Posterior vena cava (tissue), 2 donors: ENCODE results near the gene SOBP. TPM values are rescaled to one million over a fixed set of nuclear protein-coding genes. Genes with fewer than 3 reads are reported as not detected.
A peak's percentile ranks its signal among the peaks of the same experiment; 100 is the strongest.
"Not testable (repeated sequence)": the region's sequence is repeated elsewhere in the genome, so short reads cannot be mapped to it uniquely, and the experiment has no call there.

ENCODE experiments used
- DNase-seq: peaks from one replicate; pipeline ENCODE4 v3.0.0-alpha.2; 2020; ENCODE audit warnings: low spot score
- intact Hi-C, 2 donors: fragments of 100-400 bp; cut with DNase I; formaldehyde crosslinking; loops; one replicate each; pipeline versions ENCODE4 v1.14.1 to v1.14.2; 2022 to 2023
- total RNA-seq, 2 donors: library from RNA; stranded (reverse); fragmentation: NEBNext Ultra II Directional; extraction: Animal tissue kit (Norgen Biotek cat#: 25700); gene quantifications; one replicate each; pipeline ENCODE4 v1.2.1, GENCODE V29; 2021
- donor health status: DM: yes; HTN: yes; CAD: no.
- donor health status: DM: yes; HTN: yes; CAD: no.

Gene SOBP
- total RNA-seq, 2 donors from 2014 or later, result 18.7 to 20.0 TPM

DNA sequence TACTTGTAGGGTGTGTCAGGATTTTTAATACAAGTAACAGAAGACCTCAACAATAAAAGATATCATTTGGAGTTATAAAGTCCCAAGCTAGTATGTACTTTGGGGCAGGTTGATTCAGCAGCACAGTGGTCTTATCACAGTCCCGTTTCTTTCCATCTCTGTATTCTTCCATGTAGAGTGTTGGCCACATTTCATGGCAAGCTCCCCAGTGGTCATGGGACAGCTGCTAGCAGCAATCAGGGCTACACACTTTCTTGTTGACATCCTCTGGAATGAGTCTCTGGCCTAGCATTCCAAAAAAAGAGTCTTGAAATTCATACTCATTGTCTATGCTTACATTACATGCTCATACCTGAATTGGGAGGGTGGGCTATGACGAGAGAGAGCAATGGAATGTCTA lies 53.2 kb downstream of the SOBP start:
- DNase-seq, result no peak
- intact Hi-C loops, result no loop called here

DNA sequence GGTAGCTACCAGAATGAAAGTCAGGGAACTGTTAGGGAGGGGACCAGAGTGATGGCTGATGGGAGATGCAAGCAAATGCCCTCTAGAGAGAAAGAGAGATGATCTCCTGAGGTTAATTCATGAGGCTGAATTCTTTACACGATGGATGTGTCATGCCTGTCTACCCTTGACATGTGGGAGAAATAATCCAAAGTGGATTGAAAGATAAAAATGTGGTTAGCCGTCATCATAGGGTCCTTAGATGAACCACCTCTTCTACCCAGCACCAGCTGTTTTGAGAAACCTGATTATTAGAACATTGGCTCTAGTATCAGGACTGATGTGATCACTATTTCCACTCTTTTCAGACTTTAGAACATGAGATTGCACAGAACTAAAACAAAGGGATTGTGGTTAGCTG lies 53.6 kb downstream of the SOBP start:
- intact Hi-C loops, result no loop called here
- no peak for DNase-seq

DNA sequence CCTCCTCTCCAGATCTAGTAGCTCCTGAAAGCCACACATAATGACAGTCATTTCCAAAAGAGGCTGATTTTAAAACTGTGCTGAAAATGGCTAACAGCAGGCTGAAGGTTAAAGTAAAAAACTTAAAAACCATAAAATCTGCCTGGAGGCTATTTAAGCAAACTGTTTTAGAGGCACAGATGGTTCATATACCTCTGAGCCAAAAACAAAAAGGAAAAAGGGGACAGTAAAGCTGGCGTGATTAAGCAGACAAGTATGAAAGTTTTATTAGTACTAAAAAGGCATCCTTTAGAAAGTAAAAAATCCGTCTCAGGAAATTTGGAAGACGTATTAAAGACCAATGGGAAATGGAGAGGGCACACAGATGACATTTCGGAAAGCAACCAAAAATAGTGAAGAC lies 55.8 kb downstream of the SOBP start:
- DNase-seq, result no peak
- intact Hi-C loops, result no loop called here

DNA sequence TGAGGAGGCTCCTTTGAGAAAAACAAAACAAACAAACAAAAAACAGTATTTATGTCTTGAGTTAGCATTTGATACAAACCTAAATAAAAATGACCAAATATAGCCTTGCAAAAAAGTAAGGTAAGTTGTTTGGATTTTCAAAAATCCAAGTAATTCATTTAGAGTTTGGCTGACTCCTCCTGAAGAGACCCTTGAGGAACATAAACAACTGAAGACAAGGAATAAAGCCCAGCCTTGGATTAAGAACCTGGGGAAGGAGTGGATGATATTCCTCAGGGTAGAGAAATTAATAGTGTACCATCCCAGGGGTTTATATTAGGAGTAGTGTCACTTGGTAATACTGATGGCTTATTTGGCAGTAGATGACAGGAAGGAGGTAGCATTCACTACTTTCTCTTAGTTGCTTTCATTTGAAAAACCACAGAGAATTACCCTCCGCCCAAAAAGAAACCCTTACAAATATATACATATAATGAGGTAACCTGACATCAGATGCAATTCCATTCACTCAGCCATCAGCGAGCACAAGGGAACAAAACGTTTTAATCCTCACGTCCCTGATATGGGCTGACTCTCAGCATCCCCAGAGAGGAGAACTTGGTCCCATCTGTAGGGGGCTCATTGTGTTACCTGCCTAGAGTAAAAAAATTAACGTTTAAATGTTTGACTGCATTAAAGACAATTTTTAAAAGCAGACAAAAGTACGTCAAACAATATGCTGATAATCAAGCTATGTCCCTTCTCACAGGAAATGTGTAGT lies 57.0 kb downstream of the SOBP start:
- intact Hi-C loops, result no loop called here
- DNase-seq, result no peak

DNA sequence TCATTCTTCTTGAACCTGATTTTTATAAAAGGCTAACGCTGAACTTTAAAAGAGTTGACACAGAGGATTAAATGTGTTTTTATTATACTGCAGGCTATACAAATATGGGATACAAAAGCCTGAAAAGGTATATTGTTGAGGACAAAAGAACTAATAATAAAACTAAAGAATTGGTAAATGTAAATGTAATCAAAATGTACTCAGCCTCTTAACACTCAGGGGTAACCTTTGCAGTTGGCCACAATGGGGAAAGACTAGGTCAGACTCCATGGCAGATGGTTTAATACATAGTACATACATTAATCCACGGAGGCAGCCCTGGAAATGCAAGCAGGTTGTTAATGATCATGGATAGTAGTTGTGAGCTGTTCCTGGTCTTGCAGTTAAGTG lies 57.5 kb downstream of the SOBP start:
- DNase-seq, result no peak
- intact Hi-C loops, result no loop called here

DNA sequence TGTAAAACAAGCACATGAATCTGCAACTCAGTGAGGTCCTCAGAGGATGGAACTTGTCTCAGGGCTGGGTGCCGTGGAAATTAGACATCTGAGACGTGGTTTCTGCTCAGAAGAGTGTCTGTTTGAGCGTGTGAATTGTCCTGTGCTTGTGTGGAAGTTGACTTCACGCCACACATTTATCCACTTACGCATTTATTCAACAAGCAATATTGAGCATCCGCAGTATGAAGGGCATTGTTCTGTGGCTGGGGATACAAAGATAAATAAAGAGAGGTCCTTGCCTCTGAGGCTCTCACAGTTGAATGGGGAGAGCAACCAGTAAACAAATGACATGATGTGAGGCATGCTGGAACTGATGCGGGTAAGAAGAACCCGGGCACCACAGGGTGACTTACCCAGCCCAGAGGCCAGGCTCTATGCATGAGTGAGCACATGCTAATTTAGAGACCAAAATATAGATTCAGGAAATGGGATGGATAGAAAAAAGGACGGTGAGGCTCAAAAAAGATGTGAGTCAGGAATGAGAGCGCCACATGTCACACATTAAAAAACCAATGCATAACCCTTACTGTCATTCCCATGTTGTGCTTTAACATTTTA lies 60.4 kb downstream of the SOBP start:
- DNase-seq, result no peak
- intact Hi-C loops, result no loop called here

DNA sequence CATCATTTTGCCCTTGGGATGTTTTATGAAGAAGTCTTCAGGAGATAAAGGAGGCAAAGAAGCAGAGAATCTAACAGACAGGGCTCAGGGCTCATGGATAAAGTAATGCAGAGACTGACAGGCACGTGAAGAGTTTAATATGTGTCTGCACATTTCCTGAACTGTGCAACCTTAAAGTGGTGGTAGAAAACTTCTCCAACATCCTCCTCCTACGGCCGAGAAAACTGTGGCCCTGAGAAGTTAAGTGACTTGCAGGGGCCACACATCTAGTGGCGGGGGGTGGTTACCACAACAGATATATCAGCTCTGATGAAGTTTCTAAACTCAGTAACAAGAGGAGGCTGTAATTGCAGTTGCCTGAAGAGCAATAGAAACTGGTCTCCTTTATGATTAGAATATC lies 61.0 kb downstream of the SOBP start:
- intact Hi-C loops, result no loop called here
- no peak for DNase-seq

DNA sequence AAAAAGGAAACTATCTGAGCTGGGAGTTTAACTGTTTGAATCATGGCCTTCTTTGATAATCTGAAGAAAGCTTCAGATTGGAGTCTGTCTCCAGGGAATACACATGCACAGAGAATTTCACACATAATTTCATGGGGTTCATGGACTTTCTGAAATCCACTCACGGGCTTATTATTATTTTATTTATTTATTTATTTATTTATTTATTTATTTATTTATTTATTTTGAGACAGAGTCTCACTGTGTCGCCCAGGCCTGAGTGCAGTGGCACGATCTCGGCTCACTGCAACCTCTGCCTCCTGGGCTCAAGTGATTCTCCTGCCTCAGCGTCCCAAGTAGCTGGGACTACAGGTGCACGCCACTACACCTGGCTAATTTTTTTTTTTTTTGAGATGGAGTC lies 63.2 kb downstream of the SOBP start:
- DNase-seq, intact Hi-C loops: not testable (repeated sequence)

DNA sequence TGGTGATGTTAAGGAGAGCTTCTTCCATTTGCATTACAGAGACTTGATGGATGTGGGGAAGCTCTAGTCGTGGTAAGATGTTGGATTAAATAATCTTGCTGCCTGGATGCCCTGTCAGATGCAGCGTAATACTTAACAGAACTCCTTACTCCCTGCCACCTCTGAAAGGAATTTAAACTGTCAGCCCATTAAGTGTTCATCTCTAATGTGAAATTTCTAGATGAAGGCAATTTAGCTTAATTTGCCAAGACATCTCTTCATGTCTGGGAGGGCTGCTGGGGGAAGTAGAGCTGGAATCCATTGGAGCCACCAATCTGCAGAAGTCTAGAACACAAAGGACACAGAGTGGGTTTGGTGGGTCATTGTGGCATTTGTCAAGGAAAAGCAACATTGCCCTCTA lies 64.4 kb downstream of the SOBP start:
- no peak for DNase-seq
- intact Hi-C loops, result no loop called here

DNA sequence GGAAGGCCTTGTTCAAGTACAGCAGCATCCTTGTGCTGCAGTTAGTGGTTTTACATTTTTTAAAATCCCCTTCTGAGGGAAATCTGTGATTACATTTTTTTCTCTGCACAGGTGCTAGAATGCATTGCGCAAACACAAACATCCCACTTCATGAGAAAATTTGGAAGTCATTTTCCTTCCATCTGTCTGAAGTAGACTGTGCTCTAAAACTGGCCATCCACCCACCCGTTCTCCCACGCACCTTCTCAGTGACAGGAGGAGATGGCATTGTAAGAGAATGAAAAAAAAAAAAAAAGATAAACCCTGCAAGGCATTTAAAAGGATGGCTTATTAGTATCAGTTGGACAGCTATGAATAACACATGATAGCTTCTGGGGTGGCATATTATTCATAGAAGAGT lies 65.0 kb downstream of the SOBP start:
- DNase-seq, result no peak
- intact Hi-C loops, result no loop called here

DNA sequence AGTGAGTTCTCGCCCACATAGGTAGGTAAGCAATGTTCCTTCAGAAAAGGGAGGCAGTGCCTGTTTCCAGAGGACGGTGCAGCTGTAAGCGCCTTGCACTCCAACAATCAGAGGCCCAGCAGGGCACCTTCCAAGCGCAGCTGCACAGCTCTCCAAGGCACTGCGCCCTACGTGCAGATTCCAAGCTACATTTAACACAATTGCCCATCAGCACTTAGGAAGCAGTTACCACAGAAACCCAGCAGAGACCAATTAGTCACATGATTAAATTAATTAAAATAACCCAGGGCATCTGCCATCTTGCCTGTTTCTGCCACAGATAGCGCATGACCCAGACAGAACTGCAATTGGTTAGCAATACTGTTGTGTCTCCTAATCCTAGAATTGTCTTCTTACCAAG lies 65.5 kb downstream of the SOBP start:
- intact Hi-C loops, result no loop called here
- no peak for DNase-seq

DNA sequence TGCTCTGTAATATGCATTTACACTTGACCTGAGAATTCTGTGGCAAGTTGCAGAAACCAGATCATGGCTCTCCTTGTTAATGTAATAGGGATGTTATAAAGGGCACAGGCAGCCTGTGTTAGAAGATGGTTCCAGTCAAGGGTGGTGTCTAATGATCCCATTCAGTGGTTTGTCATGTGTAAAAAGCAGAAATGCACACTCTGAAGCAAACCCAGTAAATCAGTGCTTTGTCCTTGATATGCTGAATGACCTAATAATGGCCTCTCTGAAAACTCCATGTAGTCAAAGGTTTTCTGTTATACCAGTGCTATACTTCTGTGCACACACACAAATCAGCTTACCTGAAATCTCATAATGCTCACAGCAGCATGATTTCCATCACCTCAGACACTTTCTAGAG lies 66.2 kb downstream of the SOBP start:
- no peak for DNase-seq
- intact Hi-C loops, result no loop called here

DNA sequence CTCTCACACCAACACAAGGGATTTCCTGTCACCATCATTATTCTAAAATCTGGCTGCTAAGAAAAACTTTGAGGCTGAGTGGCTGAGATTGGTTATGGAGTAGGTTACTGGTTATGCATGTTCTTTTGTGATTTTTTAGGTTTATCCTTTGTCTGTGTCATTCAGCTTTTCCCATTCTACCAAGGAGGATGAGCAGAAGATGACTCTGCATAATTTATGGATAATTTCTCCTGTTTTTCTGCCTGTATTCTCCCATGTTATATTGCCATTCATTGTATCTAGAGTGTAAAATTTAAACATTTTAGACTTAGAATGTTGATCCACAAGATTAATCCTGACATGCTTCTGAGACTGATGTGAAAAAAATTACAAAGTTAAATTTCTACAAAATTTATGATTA lies 67.8 kb downstream of the SOBP start:
- DNase-seq, result no peak
- intact Hi-C loops, result no loop called here

DNA sequence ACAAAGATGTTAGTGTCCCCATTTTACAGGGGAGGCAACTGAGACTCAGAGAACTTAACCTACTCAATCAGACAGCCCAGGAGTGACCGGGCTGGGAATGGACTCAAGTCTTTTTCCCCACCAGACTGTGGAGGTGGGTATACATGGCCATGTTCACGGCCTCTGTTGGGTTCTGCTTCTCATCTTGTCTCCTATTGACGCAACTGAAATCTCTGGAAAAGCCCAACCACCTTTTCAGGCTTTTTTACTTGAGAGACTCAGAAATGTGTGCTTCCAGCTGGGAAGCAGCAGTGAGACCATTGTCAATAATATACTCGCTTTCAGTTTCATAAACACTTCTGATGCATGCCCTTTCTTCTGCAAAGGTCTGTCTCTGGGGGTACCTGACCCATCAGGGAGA lies 70.7 kb downstream of the SOBP start:
- intact Hi-C loops, result no loop called here
- DNase-seq, result no peak

DNA sequence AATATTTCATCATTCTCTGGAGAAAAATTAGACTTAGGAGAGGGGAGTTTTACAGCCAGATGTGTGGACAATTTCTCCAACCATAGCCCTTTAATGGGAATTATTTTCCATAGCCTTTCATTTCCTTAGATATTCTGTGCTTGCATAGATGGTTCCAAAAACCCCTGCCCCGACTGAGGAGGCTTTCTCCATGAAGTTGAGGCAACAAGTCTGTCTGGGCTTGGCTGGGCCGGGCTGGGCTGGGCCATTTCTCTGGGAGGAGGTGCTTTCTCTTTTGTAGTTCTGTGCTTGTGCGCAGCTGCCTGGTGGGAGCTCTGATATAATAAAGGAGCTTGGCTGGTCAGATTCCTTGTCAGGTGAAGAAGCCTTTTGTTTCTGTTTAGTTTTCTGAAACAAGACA lies 71.4 kb downstream of the SOBP start:
- intact Hi-C loops, result no loop called here
- peak; percentile 85 for DNase-seq

DNA sequence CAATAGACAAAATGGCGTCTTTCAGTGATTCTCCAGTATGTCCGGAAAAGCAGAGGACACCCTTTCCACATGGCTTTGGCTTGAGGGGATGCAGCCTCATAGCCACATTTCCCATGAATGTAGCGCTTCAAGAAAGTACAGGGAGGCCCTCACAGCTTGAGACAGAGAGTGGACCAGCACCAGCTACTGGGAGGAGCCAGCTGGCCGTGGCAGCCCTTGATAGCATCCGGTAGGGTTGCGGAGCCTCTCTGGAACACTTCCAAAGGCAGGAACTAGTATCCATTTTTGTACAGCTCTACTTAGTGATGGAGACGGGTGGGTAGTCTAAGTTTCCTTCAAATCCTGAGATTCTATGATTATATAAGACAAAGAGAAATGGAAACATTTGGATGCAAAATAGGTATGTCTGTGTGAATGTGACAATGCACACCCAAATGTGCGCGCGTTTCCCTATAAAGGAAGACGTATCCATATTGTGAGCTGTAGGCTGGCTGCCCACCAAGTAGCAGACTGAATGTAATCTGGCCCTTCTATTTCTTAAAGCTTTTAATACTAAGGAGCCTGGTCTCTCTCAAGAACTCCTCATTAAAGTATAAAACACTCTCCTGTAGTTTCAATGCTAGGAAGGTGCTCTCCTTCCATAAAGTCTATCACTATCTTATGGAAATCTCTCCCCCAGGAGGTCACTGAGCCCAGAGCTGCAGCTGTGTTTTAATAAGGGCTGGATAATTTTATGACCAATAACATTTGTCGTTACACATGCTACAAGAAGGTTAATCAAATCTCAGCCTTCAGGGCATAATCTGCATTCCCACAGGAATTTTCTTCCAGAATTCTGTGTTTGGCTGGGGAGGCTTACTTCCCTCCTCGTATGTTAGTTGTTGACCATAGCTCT lies 74.0 kb downstream of the SOBP start:
- DNase-seq, result no peak
- intact Hi-C loops, result no loop called here

DNA sequence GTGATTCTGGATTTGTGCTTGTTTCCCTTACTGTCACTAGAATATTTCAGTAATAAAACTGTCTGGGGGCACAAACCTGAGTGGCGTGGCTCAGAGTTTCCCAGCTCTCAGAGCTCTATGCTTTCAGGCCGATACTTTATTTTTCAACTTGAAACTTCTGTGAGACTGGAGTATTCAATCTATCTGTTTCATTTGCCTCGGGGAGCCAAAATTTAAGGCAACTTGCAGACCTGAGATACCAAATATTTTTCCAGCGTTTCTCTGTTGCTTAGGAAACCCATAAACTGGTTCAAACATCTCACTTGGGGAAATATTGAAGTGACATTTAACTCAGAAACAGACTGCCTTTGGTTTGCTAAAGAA lies 74.7 kb downstream of the SOBP start:
- intact Hi-C loops, result no loop called here
- no peak for DNase-seq

DNA sequence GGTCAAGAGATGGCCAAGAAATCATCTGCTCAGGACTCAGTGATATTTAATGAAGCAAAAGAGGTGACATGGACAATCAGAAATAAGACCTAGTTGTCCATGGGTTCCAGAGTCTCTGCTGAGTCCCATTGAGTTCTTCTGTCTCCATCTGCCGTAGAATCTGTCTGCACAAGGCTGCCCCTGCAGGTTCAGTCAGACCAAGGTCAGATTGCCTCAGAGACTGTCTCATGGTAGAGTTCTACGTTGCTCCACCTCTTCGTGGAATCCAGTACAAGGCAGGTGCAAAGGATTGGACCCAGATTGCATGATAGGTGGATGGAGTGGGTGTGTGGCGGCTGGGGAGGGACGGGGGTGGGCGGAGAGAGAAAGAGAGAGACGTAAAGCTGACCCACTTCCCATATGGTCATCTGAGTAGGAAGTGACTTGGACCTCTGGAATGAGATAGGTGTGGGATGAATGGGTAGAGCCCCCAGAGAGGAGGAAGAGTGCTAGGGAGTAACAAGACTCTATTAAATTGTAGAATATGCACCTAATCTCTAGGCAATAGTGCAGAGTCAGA lies 75.3 kb downstream of the SOBP start:
- intact Hi-C loops, result no loop called here
- no peak for DNase-seq

DNA sequence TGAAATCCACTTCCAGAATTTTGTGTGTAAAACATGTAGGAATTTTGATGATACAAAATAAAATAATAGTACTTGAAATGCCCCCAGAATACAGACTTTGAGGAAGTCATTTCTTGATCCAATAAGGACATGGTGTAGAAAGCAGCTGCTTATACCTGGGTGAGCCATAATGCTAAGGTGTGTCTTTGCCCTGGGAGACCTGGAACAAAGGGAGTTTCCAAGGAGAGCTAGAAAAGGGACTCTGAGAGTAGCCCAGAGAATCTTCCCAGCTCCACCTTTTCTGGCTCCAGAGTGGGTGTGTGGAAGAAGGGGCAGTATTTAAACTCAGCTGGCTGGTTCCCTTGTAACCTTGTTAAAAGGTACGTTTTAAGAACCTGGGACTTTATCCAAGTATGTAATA lies 77.7 kb downstream of the SOBP start:
- intact Hi-C loops, result no loop called here
- DNase-seq, result no peak

DNA sequence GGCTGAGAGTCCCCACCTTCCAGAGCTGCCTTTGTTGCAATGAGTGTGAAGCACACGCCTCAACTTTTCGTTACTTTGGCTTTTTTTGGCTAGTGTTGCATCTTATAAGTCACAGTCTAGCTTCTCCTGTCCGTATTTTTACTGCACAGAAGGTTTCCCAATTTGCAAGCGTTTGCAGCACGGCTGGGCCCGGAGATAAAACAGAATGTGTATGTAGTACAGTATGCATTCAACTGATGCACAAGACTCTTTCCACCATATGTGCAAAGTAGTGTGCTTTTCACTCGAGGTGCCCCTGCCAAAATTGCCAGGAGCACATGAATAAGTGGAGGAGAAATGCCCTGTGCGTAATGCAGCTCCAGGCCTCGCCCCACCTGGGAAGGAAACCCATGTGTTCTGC lies 79.6 kb downstream of the SOBP start:
- intact Hi-C loops, result no loop called here
- no peak for DNase-seq
